GM21360 (cell line): Measurements from ENCODE around the gene LETMD1.
"Not testable (repeated sequence)": the region's sequence is repeated elsewhere in the genome, so short reads cannot be mapped to it uniquely, and the experiment has no call there.

Experiments
- ATAC-seq: cut with Tn5 transposase; IDR thresholded peaks from one replicate; pipeline ENCODE4 v1.9.1; 2021; ENCODE audit warnings: mild to moderate bottlenecking, moderate library complexity; ENCODE audit not compliant: unreplicated experiment

LETMD1 gene

DNA sequence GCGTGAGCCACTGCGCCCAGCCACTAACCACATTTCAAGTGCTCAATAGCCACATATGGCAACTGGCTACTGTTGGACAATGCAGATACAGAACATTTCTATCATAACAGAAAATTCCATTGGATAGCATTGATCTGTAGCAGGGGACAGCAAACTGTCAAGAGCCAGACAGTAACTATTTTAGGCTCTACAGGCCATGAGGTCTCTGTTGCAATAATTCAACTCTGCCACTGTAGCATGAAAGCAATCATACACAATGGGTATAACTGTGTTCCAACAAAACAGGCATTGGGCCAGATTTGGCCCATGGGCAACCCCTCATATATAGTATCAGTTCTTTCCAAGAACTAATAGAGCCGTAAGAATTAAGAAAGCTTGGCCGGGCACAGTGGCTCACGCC lies 27.3 kb downstream of the LETMD1 start:
- ATAC-seq = no peak

- ATAC-seq = no peak
Measured at GRCh38 chr12:51076236-51076930, 28.3 kb downstream of the LETMD1 start.

DNA sequence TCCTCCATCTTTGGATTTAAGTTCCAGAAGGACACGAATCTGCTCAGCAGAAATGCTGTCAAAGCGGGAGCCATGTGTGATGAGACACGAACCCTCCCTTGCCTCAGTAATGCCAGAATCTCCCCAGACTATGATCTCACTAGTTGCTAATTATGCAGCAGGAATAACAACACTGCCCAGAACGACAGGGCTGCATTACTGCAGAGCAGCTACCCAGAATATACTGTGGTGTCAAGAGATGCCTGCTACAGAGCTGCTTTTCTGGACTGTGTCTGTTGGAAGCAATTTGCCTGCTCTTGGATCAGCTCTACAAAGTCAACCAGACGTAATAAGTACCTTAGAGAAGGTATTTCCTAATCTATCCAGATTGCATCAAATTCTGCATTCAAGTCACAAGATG lies 29.8 kb downstream of the LETMD1 start:
- ATAC-seq = no peak

- not testable (repeated sequence) for ATAC-seq
Measured at GRCh38 chr12:51078346-51078745, 30.2 kb downstream of the LETMD1 start.

GRCh38 chr12:51078866-51079265 lies 30.7 kb downstream of the LETMD1 start:
- not testable (repeated sequence) for ATAC-seq

GRCh38 chr12:51080136-51080535 lies 32.0 kb downstream of the LETMD1 start:
- no peak for ATAC-seq

DNA sequence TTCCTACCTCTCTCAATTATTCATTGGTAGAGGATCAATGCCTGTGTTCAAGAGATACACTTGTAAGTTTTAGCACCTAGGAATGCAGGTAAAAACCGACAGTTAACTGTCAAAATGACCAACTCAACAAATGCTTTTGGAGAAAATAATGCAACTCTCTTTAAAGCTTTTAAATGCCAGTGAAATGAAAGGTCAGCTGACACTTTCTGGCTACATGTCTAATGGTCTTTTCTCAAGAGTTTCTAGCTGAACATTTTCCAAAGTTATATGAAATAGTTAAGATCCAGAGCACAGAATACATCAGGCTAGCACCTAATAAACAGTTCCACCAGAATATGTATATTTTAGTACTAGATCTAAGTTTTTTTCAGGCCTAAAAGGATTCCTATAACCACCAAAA lies 33.3 kb downstream of the LETMD1 start:
- ATAC-seq = no peak

DNA sequence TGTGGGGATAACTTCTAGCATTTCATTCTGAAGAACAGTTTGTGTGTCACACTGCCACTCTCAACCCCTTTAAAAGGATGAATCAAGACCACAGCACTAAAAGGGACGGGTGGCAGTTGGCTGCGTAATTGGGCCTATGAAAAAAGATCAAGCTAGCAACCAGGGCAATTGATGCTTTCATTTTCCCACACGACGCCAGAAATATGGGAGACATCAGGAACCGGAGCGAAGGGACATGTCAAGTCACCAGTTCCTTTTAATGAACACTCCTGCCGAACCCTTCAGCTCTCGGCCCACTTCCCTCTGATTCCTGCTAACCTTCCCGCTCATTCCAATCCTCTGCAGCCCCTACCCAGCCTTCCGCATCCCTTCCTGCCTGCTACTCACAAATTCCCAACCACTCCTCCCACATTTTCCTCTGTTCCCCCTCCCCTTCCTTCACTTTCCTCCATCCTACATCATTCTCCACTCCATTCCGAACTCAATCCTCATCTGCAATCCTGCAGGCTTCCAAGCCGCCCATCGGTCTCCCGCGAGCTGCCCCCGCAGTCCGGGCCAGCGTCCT lies 34.5 kb downstream of the LETMD1 start:
- no peak for ATAC-seq

- ATAC-seq = peak; percentile 92
Measured at GRCh38 chr12:51083126-51083833, 35.2 kb downstream of the LETMD1 start, which contains the start of gene CSRNP2. TSS of gene CSRNP2 (minus strand) at chr12:51083596. CDS start at chr12:51076561, 7,035 bp downstream.

- no peak for ATAC-seq
Measured at GRCh38 chr12:51085757-51086156, 37.6 kb downstream of the LETMD1 start.

DNA sequence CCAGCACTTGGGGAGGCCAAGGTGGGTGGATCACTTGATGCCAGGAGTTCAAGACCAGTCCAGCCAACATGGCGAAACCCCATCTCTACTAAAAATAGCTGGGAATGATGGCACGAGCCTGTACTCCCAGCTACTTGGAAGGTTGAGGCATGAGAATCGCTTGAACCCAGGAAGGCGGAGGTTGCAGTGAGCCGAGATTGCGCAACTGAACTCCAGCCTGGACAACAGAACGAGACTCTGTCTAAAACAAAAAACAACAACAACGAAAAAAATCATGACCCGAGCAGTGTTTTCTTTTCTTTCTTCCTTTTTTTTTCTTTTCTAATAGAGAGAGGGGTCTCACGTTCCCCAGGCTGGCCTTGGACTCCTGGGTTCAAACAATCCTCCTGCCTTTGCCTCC lies 38.8 kb downstream of the LETMD1 start:
- no peak for ATAC-seq

- no peak for ATAC-seq
Measured at GRCh38 chr12:51087818-51088217, 39.7 kb downstream of the LETMD1 start.

GRCh38 chr12:51090705-51091229 lies 42.6 kb downstream of the LETMD1 start:
- ATAC-seq = no peak

DNA sequence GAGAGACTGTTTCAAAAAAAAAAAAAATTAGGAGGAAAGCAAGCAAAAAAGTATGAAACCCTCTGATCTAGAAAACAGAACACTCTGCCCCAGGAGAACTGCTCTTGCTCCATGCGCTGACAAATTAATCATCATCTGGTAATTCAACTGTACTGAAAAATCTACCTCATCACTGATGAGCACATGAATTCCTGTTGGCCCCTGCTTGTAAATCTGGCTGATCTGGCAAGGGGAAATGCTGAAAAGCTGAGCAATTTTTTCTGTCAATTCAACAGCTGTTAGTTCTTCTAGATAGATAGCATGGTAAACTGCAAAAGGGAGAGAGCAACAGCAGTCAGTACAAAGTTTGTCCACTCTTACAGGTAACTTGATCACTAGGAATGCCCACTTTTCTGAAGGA lies 50.5 kb downstream of the LETMD1 start:
- ATAC-seq = no peak

DNA sequence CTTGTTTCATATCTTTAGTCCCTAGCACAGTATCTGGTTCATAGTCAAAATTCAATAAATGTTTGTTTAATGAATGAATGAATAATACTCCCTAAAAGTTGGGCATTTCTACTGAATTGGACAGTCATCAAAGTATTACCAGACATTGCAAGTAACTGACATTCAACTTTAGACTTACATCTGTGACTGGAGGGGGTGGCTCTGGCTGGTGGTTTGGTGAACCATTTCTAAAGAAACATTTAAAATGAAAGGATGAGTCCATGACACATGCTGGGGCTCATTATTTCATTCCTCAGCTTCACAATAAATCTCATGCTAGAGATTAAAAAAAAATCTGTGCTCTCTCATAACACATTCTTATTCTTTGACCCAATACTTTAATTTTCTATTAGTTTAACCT lies 55.9 kb downstream of the LETMD1 start:
- no peak for ATAC-seq

GRCh38 chr12:51108136-51108535 lies 60.0 kb downstream of the LETMD1 start:
- ATAC-seq = no peak
